GM18505 (cell line): ENCODE measurements around the gene PAK6.

Experiments used
- ATAC-seq: cut with Tn5 transposase; IDR thresholded peaks from one replicate; pipeline ENCODE4 v1.9.1; 2021; ENCODE audit not compliant: unreplicated experiment
- POLR2A ChIP-seq: IDR thresholded peaks from 4 replicates; pipeline ENCODE4 v1.6.1; 2011; ENCODE audit warnings: borderline replicate concordance; ENCODE audit not compliant: insufficient read depth, insufficient read length; ENCODE audit errors: extremely low read depth

PAK6 gene

GRCh38 chr15:40325700-40326099 is 86.8 kb downstream of the PAK6 start:
- ATAC-seq: no peak
- no peak for TF ChIP-seq POLR2A
